GM18873 (cell line): Measurements from ENCODE around the gene TALDO1.

Experiments
- ATAC-seq: cut with Tn5 transposase; IDR thresholded peaks from one replicate; pipeline ENCODE4 v1.9.1; 2021; ENCODE audit warnings: mild to moderate bottlenecking, moderate library complexity, moderate number of reproducible peaks; ENCODE audit not compliant: unreplicated experiment, low FRiP score

Gene TALDO1

DNA sequence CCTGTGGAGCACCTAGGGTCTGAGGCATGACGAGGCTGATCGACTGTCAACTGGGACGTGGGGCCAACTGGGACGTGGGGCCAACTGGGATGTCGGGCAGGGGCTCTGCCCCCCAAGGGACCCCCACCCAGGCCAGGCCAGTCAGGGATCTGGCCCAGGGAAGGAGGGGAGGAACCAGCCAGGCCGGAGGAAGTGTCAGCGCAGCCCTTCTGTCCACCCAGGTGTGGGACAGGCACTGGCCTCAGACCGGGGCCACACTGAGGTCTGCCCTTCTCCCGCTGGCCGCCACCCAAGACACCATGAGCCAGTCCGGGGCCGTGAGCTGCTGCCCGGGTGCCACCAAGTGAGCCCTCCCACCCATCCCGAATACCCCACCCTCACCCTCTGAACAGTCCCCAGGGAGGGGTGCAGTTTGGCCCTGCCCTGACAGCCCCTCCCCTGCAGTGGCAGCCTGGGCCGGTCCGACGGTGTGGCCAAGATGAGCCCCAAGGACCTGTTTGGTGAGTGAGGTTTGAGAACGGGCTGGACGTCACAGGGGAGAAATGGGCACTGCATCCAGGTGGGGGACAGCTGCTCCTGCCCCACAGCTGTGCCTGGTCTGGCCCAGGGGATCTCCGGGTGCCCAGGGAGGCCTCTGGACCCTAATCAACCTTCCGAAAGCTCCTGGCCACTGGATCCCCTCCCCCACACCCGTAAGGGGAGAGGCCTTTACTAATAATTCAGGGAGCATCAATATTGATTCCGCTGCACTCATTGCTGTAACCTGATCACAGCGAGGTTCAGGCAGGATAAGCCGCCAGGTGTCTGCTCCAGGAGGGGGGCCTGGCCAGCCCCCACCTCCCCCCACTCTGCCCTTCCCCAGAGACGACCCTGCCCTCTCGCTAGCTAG, 37.9 kb upstream of the TALDO1 start:
- no peak for ATAC-seq

DNA sequence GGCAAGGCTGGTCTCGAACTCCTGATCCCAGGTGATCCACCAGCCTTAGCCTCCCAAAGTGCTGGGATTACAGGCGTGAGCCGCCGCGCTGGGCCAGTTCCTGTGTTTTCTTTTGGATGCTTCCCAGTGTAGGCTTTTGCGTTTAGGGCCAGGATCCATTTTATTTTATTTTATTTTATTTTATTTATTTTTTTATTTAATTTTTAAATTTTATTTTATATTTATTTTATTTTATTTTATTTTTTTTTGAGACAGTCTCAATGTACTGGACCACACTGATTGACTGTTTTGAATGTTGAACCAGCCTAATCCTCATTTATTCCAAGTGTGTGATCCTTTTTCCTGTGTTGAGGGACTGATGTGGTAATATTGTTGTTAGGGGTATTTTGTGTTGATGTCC, 32.8 kb upstream of the TALDO1 start:
- ATAC-seq: no peak

DNA sequence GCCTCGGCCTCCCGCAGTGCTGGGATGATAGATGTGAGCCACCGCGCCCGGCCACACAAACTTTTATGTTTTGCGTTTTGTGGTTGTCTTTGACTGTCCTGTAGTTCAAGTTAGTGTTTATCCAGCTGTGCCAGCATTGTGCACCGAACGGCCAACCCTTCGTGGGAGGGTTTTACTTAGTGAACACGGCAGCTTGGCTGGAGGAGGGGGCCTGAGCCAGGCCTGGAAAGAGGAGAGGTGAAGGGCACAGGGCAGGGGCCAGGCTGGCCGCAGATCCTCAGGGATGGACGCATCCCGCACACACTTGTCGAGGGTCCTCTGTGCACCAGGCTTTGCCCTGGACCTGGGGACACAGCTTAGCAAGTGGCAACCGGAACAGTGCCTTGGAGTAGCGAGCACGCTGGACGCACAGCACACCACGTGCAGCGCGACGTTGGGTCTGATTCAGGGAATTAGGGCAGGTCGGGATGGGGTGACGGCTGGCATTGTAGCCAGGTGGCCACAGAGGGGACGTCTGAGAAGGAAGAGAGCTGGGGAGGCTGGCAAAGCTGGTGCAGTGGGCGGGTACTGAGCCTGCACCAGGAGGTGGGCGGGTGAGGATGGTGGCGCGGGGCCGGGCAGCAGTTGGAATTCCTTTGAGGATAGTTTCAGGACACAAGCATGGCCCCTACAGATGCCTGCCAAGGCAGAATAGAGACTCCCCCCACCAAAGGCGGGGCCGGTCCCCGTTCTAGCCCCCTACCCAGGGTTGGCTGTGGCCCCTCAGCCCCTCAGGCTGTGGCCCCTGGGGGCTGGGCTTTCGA, 27.8 kb upstream of the TALDO1 start:
- ATAC-seq: no peak

DNA sequence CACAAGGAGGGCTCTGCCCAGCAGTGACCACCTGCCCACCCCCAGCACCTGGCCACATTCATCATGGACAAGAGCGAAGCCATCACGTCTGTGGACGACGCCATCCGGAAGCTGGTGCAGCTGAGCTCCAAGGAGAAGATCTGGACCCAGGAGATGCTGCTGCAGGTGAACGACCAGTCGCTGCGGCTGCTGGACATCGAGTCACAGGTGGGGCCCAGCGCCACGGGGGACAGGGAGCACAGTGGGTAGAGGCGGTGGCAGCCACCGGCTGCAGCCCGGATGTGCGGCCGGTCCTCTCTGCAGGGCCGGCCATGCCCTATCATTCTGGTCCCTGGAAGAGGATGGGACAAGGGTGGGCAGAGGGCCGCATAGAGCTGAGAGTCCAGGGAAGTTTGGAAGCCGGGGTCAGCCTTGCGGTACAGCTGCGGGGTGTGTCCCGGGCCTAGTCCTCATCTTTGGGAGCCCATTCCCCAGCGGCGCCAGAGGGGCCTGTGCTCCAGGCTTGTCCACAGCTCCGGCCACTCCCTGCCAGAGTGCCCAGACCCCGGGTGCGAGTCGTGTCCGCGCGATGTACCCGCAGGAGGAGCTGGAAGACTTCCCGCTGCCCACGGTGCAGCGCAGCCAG, 27.1 kb upstream of the TALDO1 start:
- no peak for ATAC-seq

DNA sequence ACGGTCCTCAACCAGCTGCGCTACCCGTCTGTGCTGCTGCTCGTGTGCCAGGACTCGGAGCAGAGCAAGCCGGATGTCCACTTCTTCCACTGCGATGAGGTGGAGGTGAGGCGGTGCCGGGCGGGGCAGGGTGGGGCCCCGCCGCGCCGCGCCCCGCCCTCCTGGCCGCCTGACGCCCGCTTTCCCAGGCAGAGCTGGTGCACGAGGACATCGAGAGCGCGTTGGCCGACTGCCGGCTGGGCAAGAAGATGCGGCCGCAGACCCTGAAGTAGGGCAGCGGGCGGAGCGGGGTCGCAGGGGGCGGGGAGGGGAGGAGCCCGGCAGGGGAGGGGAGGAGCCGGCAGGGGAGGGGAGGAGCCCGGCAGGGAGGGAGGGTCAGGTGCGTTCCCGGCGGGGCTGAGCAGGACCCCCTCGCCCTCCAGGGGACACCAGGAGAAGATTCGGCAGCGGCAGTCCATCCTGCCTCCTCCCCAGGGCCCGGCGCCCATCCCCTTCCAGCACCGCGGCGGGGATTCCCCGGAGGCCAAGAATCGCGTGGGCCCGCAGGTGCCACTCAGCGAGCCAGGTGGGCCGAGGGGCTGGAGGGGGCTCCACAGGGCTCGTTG, 26.5 kb upstream of the TALDO1 start:
- no peak for ATAC-seq

DNA sequence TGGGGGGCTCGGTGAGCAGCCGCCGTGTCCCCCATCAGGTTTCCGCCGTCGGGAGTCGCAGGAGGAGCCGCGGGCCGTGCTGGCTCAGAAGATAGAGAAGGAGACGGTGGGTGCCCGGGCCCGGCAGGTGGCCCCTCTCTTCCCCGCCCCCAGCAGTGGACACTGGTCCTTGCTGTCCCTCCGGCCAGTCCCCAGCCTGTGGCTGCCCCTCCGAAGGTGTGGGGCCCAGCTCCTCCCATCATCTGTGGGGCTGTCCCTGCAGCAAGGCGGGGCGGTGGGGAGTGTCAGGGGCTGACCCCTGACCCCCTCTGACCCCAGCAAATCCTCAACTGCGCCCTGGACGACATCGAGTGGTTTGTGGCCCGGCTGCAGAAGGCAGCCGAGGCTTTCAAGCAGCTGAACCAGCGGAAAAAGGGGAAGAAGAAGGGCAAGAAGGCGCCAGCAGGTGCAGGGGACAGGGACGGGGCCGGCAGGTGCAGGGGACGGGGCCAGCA, 26.0 kb upstream of the TALDO1 start:
- ATAC-seq: no peak

DNA sequence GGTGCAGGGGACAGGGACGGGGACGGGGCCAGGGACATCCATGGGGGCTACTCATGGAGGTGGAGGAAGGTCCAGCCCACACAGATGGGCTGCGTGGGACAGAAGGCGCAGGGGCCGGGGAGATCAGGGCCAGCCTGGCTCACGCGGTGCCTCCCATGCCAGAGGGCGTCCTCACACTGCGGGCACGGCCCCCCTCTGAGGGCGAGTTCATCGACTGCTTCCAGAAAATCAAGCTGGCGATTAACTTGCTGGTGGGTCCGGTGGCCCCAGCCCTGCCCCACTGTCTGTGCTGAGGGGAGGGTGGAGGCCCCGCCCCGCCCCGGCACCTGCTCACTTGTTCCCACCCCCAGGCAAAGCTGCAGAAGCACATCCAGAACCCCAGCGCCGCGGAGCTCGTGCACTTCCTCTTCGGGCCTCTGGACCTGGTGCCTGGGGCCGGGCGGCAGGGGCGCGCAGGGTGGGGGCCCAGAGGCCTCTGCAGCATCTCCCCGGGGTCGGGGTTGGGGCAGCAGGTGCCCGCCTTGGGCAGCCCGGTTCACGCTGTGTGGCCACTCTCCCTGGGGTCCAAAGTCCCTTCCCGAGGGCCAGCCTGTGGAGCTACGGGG, 25.4 kb upstream of the TALDO1 start:
- no peak for ATAC-seq

DNA sequence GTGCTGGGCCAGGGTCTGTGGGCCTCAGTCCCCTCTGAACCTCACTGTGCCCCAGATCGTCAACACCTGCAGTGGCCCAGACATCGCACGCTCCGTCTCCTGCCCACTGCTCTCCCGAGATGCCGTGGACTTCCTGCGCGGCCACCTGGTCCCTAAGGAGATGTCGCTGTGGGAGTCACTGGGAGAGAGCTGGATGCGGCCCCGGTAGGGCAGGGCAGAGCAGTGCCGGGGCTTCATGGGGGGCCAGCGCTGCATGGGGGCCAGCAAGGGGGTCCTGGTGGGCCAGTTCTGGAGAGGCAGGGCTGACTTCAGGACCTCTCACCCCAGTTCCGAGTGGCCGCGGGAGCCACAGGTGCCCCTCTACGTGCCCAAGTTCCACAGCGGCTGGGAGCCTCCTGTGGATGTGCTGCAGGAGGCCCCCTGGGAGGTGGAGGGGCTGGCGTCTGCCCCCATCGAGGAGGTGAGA, 24.9 kb upstream of the TALDO1 start:
- ATAC-seq: no peak

DNA sequence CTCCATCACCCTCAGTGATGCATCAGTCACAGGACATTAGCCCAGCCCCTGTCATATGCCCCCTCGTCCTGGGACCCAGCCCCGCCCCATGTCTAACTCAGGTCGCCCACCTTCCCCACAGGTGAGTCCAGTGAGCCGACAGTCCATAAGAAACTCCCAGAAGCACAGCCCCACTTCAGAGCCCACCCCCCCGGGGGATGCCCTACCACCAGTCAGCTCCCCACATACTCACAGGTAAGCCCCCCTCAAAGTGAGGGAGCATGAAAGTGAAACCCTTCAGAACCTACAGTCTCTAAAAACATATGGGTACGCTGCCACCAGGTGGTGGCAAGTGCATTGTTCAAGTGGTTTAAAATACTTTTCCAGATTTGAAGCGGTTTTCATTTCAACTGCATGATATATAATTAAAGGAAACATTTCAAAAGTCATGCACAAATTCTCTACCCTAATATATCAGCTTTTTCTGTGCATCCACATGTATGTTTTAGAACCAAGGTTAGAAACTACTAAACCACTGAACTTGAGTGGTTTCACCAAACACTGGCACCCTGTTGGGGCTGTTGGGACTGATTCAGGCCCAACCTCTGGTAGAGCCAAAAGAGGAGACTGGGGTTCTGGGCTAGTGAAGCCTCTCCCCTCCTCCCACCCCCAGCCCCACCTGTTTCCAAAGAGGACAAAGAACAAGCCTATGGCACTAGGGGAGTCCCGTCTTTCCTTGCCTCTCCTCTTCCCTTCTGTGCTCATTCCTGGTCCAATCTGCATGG, 24.0 kb upstream of the TALDO1 start:
- no peak for ATAC-seq

DNA sequence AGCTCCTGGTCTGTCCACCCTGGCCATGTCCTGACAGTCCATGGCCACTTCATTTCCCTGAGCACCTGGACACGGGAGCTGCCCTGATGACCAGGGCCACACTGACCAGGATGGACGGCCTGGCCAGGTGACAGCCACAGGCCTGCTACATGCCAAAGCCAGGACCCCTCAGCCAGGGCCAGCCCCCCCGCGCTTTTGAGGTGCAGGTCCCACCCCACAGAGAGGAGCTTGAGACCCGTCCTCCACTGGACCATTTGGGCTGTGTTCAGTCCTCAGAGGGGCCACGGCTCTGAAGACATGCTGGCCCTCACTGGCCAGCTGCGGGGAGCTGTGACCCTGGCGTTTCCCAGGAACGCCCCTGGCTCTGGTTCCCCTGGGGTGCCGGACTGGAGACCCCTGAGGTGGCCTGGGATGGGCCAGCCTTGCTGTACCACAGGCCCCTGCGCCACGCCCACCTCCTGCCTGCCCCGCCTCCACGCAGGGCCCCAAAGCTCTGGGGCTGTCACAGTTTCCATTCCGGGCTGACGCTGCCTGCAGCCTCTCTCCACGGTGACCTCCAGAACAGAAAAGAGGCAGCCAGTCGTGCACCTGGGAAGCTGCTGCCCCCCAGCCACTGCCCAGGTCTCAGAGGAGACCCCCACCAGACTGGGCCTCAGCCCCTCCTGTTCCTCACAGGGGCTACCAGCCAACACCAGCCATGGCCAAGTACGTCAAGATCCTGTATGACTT, 23.1 kb upstream of the TALDO1 start:
- no peak for ATAC-seq

DNA sequence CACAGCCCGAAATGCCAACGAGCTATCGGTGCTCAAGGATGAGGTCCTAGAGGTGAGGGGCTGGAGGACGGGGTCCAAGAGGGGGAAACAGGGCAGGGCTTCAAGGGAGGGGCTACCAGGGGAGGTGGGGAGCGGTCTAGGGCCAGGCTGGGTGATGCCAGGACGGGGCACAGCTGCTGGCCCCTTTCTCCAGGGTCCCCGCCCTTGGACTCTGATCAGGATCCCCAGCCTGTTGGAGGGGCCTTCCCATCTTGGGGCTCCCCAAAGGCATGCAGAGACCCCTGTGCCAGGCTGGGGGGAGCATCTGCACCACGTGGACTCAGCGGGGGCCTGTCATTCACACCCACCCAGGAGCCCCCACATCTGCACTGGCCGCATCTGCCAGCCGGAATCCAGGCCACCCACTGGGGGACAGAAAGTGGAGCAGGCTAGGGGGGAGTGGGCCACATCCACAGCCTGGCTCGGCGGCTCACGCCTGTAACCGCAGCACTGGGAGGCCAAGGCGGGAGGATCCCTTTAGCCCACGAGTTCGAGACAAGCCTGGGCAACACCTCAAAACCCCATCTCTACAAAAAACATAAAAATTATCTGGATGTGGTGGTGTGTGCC, 22.4 kb upstream of the TALDO1 start:
- ATAC-seq: no peak

DNA sequence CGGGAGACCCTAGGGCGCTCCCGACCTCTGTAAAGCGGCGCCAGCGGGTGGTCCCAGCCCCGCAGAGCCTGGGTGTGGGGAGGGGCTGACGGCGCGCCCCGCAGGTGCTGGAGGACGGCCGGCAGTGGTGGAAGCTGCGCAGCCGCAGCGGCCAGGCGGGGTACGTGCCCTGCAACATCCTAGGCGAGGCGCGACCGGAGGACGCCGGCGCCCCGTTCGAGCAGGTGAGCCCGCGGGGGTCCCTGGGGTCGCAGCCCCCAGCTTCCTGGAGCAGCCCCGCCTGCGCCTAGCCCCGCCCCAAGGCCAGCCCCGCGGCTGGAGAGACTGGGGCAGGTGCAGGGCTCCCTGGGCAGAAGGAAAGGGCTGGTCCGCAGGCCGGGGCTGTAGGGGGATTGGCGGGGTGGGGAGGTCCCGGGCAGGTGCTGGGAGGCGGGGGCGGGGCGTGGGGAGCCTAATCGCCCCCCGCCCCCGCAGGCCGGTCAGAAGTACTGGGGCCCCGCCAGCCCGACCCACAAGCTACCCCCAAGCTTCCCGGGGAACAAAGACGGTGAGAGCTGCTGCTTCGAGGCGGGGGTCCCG, 21.6 kb upstream of the TALDO1 start:
- ATAC-seq: no peak

DNA sequence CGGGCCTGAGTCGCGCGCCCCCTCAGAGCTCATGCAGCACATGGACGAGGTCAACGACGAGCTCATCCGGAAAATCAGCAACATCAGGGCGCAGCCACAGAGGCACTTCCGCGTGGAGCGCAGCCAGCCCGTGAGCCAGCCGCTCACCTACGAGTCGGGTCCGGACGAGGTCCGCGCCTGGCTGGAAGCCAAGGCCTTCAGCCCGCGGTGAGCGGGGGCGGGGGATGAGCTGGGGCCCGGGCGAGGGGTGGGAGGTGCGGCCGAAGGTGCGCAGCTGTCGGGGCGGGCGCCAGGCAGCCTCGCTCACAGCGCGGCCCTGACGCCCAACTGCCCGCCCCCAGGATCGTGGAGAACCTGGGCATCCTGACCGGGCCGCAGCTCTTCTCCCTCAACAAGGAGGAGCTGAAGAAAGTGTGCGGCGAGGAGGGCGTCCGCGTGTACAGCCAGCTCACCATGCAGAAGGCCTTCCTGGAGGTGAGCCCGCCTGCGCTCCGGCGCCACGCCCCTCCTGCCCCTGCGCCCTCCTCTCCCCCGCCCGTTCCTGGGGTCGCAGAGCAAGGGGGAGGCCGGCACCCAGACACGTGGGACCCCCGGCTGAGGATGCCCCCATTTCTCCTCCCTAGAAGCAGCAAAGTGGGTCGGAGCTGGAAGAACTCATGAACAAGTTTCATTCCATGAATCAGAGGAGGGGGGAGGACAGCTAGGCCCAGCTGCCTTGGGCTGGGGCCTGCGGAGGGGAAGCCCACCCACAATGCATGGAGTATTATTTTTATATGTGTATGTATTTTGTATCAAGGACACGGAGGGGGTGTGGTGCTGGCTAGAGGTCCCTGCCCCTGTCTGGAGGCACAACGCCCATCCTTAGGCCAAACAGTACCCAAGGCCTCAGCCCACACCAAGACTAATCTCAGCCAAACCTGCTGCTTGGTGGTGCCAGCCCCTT, 20.7 kb upstream of the TALDO1 start:
- ATAC-seq: no peak

DNA sequence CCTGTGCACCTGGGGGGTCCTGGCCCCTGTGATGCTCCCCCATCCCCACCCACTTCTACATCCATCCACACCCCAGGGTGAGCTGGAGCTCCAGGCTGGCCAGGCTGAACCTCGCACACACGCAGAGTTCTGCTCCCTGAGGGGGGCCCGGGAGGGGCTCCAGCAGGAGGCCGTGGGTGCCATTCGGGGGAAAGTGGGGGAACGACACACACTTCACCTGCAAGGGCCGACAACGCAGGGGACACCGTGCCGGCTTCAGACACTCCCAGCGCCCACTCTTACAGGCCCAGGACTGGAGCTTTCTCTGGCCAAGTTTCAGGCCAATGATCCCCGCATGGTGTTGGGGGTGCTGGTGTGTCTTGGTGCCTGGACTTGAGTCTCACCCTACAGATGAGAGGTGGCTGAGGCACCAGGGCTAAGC, 20.0 kb upstream of the TALDO1 start:
- no peak for ATAC-seq

DNA sequence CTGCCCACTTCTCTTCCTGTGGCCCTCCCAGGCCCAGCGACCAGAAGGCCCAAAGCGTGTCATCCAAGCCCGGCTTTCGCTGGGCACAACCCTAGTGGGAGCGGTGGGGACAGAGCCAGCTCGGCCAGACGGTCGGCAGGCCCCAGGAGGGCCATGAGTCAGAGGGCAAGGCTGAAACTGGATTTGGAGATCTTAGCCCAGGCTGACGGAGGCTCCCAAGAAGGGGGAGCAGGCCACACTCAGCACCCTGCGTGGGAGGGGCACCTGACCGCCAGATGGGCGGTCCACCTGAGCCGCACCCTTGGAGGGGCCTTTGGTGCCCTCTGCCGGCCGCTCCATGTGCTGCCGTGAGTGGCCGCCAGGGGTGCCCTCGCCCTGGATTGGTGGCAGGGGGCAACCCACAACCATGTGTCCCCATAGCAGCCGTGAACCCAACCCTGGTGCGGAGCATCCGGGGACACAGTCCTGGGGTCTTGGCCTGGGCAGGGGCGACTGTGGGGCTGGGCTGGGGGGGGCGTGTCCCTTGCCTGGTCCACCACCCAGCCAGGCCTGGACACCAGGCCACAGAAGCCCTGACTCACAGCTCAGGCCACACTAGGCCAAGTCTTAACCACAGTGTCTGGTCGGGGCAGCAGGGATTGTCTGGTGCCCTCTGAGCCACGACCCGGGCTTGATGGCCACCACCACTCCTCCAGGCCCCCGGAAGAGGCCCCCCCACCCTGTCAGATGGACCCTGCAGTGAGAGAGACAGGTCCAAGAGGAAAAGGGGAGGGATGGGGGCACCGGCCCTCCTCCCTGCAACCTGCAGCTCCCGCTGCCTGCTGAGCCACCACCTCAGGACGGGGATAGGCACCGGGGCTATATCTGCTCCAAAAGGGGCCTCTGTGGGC, 19.2 kb upstream of the TALDO1 start:
- ATAC-seq: no peak

DNA sequence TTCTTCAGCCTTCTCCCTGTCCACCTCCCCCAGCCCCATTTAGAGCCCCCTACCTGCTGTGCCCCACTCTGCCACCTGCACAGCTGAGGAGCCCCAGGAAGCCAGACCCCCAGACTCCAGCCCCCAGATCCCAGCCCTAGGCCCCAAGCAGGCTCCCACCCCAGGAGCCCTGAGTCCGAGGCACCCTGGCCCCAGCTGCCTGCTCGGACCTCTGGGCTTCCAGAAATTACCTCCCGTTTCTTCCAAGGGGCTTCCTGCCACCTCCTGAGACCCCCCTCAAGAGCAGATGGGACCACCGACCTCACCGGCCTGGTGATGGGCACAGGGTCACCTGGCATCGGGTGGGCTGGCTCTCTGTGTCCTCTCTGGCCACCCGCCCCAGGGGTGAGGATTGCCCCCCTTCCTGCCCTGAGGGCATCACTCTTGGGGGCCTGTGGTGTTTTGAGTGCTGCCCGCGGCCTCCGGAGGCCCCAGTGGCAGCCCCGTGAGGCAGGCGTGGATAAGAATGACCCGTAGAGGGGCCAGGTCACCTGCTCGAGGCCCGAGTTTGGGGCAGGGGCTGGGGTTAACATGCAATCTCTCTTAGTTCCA, 18.3 kb upstream of the TALDO1 start:
- no peak for ATAC-seq
